Nephron progenitor cell (in vitro differentiated cells): ENCODE data around the gene LRFN3.

Experiments
- DNase-seq: peaks from one replicate; pipeline ENCODE4 v3.0.0; 2021
- H3K27ac Mint-ChIP-seq: 2 replicates; pipeline ENCODE4 v1.8.0; 2021; ENCODE audit warnings: mild to moderate bottlenecking, moderate library complexity, mixed read lengths
- H3K27me3 Mint-ChIP-seq: 2 replicates; pipeline ENCODE4 v1.8.0; 2021; ENCODE audit warnings: mild to moderate bottlenecking, low read depth, mixed read lengths; ENCODE audit not compliant: poor library complexity
- H3K36me3 Mint-ChIP-seq: 2 replicates; pipeline ENCODE4 v1.8.0; 2021; ENCODE audit warnings: low read depth, mixed read lengths
- H3K4me1 Mint-ChIP-seq: 2 replicates; pipeline ENCODE4 v1.8.0; 2021; ENCODE audit warnings: mixed read lengths
- H3K4me3 Mint-ChIP-seq: 2 replicates; pipeline ENCODE4 v1.8.0; 2021; ENCODE audit warnings: mild to moderate bottlenecking, moderate library complexity, mixed read lengths
- H3K9me3 Mint-ChIP-seq: 2 replicates; pipeline ENCODE4 v1.8.0; 2021; ENCODE audit warnings: mild to moderate bottlenecking, moderate library complexity, mixed read lengths
- TF ChIP-seq, protein P1 (sequence below): fragments of 200-600 bp; sonication (generic); IDR thresholded peaks from 2 replicates; pipeline ENCODE4 v1.5.0; 2021; ENCODE audit warnings: antibody characterized with exemption

Gene LRFN3

DNA sequence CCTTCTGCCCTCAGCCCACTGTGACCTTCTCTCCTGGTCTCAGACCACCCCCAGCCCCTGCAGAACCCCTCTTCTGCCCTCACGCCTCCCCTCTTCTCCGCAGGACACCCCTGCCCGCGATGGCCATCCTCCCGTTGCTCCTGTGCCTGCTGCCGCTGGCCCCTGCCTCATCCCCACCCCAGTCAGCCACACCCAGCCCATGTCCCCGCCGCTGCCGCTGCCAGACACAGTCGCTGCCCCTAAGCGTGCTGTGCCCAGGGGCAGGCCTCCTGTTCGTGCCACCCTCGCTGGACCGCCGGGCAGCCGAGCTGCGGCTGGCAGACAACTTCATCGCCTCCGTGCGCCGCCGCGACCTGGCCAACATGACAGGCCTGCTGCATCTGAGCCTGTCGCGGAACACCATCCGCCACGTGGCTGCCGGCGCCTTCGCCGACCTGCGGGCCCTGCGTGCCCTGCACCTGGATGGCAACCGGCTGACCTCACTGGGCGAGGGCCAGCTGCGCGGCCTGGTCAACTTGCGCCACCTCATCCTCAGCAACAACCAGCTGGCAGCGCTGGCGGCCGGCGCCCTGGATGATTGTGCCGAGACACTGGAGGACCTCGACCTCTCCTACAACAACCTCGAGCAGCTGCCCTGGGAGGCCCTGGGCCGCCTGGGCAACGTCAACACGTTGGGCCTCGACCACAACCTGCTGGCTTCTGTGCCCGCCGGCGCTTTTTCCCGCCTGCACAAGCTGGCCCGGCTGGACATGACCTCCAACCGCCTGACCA, 3.3 kb downstream of the LRFN3 start:
- Mint-ChIP-seq H3K27ac (no peak overlapping the region), H3K36me3 (peaks cover 31% of the 10 kb centered on the region), H3K9me3 (no peaks in the 10 kb centered on the region), H3K27me3 (no peaks in the 10 kb centered on the region), H3K4me3 (no peak overlapping the region), H3K4me1 (peaks cover 33% of the 10 kb centered on the region)
- no peak for DNase-seq
- TF ChIP-seq, protein P1, sequence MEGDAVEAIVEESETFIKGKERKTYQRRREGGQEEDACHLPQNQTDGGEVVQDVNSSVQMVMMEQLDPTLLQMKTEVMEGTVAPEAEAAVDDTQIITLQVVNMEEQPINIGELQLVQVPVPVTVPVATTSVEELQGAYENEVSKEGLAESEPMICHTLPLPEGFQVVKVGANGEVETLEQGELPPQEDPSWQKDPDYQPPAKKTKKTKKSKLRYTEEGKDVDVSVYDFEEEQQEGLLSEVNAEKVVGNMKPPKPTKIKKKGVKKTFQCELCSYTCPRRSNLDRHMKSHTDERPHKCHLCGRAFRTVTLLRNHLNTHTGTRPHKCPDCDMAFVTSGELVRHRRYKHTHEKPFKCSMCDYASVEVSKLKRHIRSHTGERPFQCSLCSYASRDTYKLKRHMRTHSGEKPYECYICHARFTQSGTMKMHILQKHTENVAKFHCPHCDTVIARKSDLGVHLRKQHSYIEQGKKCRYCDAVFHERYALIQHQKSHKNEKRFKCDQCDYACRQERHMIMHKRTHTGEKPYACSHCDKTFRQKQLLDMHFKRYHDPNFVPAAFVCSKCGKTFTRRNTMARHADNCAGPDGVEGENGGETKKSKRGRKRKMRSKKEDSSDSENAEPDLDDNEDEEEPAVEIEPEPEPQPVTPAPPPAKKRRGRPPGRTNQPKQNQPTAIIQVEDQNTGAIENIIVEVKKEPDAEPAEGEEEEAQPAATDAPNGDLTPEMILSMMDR = no peak

DNA sequence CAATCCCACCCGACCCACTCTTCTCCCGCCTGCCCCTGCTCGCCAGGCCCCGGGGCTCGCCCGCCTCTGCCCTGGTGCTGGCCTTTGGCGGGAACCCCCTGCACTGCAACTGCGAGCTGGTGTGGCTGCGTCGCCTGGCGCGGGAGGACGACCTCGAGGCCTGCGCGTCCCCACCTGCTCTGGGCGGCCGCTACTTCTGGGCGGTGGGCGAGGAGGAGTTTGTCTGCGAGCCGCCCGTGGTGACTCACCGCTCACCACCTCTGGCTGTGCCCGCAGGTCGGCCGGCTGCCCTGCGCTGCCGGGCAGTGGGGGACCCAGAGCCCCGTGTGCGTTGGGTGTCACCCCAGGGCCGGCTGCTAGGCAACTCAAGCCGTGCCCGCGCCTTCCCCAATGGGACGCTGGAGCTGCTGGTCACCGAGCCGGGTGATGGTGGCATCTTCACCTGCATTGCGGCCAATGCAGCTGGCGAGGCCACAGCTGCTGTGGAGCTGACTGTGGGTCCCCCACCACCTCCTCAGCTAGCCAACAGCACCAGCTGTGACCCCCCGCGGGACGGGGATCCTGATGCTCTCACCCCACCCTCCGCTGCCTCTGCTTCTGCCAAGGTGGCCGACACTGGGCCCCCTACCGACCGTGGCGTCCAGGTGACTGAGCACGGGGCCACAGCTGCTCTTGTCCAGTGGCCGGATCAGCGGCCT, 4.1 kb downstream of the LRFN3 start:
- no peak overlapping the region for H3K4me3 Mint-ChIP-seq
- H3K36me3 Mint-ChIP-seq = peaks cover 31% of the 10 kb centered on the region
- TF ChIP-seq, protein P1 = no peak
- DNase-seq = no peak
- H3K9me3 Mint-ChIP-seq = no peaks in the 10 kb centered on the region
- no peak overlapping the region for H3K27ac Mint-ChIP-seq
- H3K27me3 Mint-ChIP-seq = no peaks in the 10 kb centered on the region
- peaks cover 32% of the 10 kb centered on the region for H3K4me1 Mint-ChIP-seq

DNA sequence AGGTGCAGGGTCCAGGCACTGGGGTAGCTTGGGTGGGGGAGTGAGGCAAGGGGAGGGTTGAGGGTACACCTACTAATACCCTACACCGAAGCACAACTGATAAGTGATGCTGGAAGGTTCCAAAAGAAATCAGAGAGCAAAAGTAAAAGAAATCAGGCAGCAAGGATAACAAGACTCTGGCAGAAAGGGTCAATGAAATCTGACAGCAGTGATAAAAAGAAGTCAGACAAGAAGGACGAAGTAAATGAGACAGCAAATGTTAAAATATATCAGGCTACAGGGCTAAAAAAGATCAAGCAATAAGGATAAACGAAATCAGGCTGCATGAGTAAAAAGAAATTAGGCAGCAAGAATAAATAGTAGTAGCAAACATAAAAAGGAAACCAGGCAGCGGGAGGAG, 4.7 kb downstream of the LRFN3 start:
- no peak overlapping the region for H3K4me3 Mint-ChIP-seq
- no peaks in the 10 kb centered on the region for H3K9me3 Mint-ChIP-seq
- H3K27me3 Mint-ChIP-seq = no peaks in the 10 kb centered on the region
- H3K27ac Mint-ChIP-seq = peak overlapping the region; percentile 61
- peaks cover 31% of the 10 kb centered on the region for H3K36me3 Mint-ChIP-seq
- peaks cover 26% of the 10 kb centered on the region for H3K4me1 Mint-ChIP-seq
- DNase-seq = no peak
- TF ChIP-seq, protein P1 = no peak

DNA sequence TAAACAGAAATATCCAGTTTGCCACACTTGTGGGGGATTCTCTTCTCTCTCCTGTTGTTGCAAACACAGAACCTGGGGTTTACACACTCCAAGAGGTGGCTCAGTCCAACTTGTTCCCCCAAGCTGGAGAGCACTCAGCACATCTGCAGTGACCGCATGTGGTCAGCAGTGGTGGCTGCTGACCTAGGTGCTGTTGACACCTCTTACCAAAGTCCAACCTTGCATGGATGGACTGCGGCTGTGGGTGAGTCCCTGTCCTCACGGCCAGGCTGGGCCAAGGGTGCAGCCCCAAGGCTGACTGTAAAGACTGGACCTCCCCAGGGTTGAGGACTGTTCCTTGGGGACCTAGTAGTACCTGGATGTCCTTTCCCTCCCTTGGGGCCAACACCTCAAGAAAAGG, 6.1 kb downstream of the LRFN3 start:
- TF ChIP-seq, protein P1 = no peak
- Mint-ChIP-seq H3K27ac (no peak overlapping the region), H3K36me3 (peaks cover 31% of the 10 kb centered on the region), H3K9me3 (no peaks in the 10 kb centered on the region), H3K4me1 (peaks cover 18% of the 10 kb centered on the region), H3K27me3 (peaks cover 2% of the 10 kb centered on the region), H3K4me3 (no peak overlapping the region)
- no peak for DNase-seq

DNA sequence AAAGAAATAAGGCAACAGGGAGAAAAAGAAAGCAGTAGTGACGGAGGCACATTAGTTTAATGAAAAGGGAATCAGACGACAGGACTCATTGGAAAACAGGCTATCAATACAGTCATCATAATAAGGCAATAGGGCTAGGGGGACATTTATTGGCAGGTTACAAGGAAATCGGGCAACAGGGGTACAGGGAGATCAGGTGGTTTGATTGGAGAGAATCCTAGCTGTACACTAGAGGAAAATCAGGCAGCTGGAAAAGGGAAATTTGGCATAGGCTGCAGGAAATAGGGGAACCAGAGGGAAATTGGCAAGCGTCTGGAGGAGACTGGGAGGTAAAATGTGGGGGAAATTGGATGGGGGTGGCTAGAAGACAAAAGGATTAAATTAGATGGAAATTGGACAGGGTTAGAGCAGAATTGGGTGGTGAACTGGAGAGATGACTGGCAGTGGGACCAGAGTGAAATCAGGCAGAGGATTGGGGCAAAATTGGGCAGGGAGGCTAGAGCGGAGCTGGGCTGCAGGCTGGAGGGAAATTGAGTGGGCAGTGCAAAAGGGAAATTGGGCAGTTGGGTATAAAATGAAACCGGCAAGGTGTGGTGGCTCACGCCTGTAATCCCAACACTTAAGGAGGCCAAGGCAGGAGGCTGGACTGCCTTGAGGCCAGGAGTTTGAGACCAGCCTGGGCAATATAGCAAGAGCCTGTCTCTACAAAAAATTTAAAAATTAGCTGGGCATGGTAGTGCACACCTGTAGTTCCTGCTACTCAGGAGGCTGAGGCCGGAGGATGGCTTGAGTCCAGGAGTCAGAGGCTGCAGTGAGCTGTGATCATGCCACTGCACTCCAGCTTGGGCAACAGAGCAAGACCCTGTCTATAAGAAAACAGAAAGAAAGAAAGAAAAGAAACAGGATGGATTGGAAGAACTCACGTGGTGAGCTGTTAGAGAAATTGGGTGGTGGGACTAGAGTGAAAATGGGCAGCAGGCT, 7.4 kb downstream of the LRFN3 start:
- H3K36me3 Mint-ChIP-seq = peaks cover 31% of the 10 kb centered on the region
- TF ChIP-seq, protein P1 = no peak

More for the DNA sequence above, 7.4 kb downstream of the LRFN3 start:
- no peak for DNase-seq
- Mint-ChIP-seq H3K9me3 (no peaks in the 10 kb centered on the region), H3K4me1 (peaks cover 4% of the 10 kb centered on the region), H3K27ac (peak overlapping the region; percentile 53), H3K4me3 (no peak overlapping the region), H3K27me3 (peaks cover 10% of the 10 kb centered on the region)
